Measurements from ENCODE around the gene SCLY.
"Not testable (repeated sequence)": the region's sequence is repeated elsewhere in the genome, so short reads cannot be mapped to it uniquely, and the experiment has no call there.

DNA sequence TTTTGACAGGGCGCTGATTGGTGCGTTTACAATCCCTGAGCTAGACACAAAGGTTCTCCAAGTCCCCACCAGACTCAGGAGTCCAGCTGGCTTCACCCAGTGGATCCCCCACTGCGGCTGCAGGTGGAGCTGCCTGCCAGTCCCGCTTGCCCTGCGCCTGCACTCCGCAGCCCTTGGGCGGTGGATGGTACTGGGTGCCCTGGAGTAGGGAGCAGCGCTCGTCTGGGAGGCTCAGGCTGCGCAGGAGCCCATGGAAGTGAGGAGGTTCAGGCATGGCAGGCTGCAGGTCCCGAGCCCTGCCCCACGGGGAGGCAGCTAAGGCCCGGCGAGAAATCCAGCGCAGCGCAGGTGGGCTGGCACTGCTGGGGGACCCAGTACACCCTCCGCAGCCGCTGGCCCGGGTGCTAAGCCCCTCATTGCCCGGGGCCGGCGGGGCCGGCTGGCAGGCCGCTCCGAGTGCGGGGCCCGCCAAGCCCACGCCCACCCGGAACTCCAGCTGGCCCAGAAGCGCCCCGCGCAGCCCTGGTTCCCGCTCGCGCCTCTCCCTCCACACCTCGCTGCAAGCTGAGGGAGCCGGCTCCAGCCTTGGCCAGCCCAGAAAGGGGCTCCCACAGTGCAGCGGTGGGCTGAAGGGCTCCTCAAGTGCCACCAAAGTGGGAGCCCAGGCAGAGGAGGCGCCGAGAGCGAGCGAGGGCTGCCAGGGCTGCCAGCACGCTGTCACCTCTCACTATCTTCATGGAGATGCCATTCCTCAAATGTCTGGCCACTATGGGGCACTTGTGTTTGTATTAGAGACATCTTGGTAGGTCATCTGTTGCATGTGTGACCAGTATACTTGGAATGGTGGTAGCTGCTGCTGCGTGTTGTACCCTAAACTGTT, 2.9 kb upstream of the SCLY start:
- TF ChIP-seq, protein P1, sequence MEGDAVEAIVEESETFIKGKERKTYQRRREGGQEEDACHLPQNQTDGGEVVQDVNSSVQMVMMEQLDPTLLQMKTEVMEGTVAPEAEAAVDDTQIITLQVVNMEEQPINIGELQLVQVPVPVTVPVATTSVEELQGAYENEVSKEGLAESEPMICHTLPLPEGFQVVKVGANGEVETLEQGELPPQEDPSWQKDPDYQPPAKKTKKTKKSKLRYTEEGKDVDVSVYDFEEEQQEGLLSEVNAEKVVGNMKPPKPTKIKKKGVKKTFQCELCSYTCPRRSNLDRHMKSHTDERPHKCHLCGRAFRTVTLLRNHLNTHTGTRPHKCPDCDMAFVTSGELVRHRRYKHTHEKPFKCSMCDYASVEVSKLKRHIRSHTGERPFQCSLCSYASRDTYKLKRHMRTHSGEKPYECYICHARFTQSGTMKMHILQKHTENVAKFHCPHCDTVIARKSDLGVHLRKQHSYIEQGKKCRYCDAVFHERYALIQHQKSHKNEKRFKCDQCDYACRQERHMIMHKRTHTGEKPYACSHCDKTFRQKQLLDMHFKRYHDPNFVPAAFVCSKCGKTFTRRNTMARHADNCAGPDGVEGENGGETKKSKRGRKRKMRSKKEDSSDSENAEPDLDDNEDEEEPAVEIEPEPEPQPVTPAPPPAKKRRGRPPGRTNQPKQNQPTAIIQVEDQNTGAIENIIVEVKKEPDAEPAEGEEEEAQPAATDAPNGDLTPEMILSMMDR (IDR thresholded peaks at IDR 0.05), result not testable (repeated sequence)
- TF ChIP-seq EZH2 (IDR thresholded peaks at IDR 0.05; ENCODE audit: borderline replicate concordance, insufficient read depth, low read depth, low read length, poor library complexity, severe bottlenecking), result not testable (repeated sequence)
